ENCODE data around the gene SPECC1L.
A peak's percentile ranks its signal among the peaks of the same experiment; 100 is the strongest.
"Not testable (repeated sequence)": the region's sequence is repeated elsewhere in the genome, so short reads cannot be mapped to it uniquely, and the experiment has no call there.

Gene SPECC1L

GRCh38 chr22:24285245-24285644, 14.6 kb downstream of the SPECC1L start:
- DNase-seq: no peak

GRCh38 chr22:24287212-24287611, 16.6 kb downstream of the SPECC1L start:
- DNase-seq: not testable (repeated sequence)

- DNase-seq: not testable (repeated sequence)
These were observed 17.2 kb downstream of the SPECC1L start for GRCh38 chr22:24287801-24288200.

GRCh38 chr22:24289114-24289513, 18.5 kb downstream of the SPECC1L start:
- DNase-seq: no peak

- DNase-seq: no peak
These were observed 19.1 kb downstream of the SPECC1L start for GRCh38 chr22:24289741-24290163.

GRCh38 chr22:24290459-24290858, 19.8 kb downstream of the SPECC1L start:
- no peak for DNase-seq

- DNase-seq: no peak
These were observed 21.0 kb downstream of the SPECC1L start for GRCh38 chr22:24291515-24292201.

GRCh38 chr22:24292202-24292830, 21.7 kb downstream of the SPECC1L start:
- not testable (repeated sequence) for DNase-seq

- DNase-seq: not testable (repeated sequence)
These were observed 24.3 kb downstream of the SPECC1L start for GRCh38 chr22:24294913-24295312.

- not testable (repeated sequence) for DNase-seq
These were observed 28.0 kb downstream of the SPECC1L start for GRCh38 chr22:24298497-24299155.

GRCh38 chr22:24300522-24300921, 29.9 kb downstream of the SPECC1L start:
- DNase-seq: not testable (repeated sequence)

GRCh38 chr22:24302591-24302990, 32.0 kb downstream of the SPECC1L start:
- no peak for DNase-seq

GRCh38 chr22:24303007-24303406, 32.4 kb downstream of the SPECC1L start:
- DNase-seq: no peak

GRCh38 chr22:24304062-24304675, 33.5 kb downstream of the SPECC1L start:
- DNase-seq: no peak

GRCh38 chr22:24305260-24305692, 34.6 kb downstream of the SPECC1L start:
- DNase-seq: no peak

- DNase-seq: no peak
These were observed 40.3 kb downstream of the SPECC1L start for GRCh38 chr22:24310969-24311368.

- no peak for DNase-seq
These were observed 44.8 kb downstream of the SPECC1L start for GRCh38 chr22:24315367-24315966.

- DNase-seq: not testable (repeated sequence)
These were observed 45.6 kb downstream of the SPECC1L start for GRCh38 chr22:24316264-24316663.

- DNase-seq: not testable (repeated sequence)
These were observed 46.9 kb downstream of the SPECC1L start for GRCh38 chr22:24317511-24317910.

- DNase-seq: no peak
These were observed 48.8 kb downstream of the SPECC1L start for GRCh38 chr22:24319451-24319850.

- DNase-seq: peak in 1 of 2 experiments; percentile 19
These were observed 51.4 kb downstream of the SPECC1L start for GRCh38 chr22:24321999-24322398.

- no peak for DNase-seq
These were observed 51.9 kb downstream of the SPECC1L start for GRCh38 chr22:24322522-24322921.

GRCh38 chr22:24323233-24323632, 52.6 kb downstream of the SPECC1L start:
- DNase-seq: no peak
